IMR-90 (cell line): ENCODE results near the gene MAVS.
"Not testable (repeated sequence)": the region's sequence is repeated elsewhere in the genome, so short reads cannot be mapped to it uniquely, and the experiment has no call there.

Source experiments
- BHLHE40 ChIP-seq: fragments of 150-350 bp; IDR thresholded peaks from 2 replicates; pipeline ENCODE4 v1.6.1; 2016; ENCODE audit warnings: mild to moderate bottlenecking, low read depth, low read length
- CTCF ChIP-seq: conservative IDR thresholded peaks from 2 replicates; pipeline ENCODE4 v1.5.1; 2012; ENCODE audit warnings: mild to moderate bottlenecking, low read depth, low read length, improper control_type of control experiment
- MXI1 ChIP-seq: IDR thresholded peaks from 2 replicates; pipeline ENCODE4 v1.6.1; 2012; ENCODE audit warnings: low read depth, mild to moderate bottlenecking, low read length, moderate library complexity, borderline replicate concordance
- NFE2L2 ChIP-seq: fragments of 150-350 bp; IDR thresholded peaks from 2 replicates; pipeline ENCODE4 v1.6.1; 2016; ENCODE audit warnings: low read depth, mild to moderate bottlenecking, low read length
- POLR2A ChIP-seq: IDR thresholded peaks from 2 replicates; pipeline ENCODE4 v1.6.1; 2012; ENCODE audit warnings: mild to moderate bottlenecking, low read depth, low read length
- RAD21 ChIP-seq: IDR thresholded peaks from 2 replicates; pipeline ENCODE4 v1.6.1; 2012; ENCODE audit warnings: low read length, improper control_type of control experiment
- RCOR1 ChIP-seq: IDR thresholded peaks from 2 replicates; pipeline ENCODE4 v1.6.1; 2012; ENCODE audit warnings: mild to moderate bottlenecking, low read length, improper control_type of control experiment; ENCODE audit not compliant: insufficient replicate concordance
- SMC3 ChIP-seq: fragments of 150-350 bp; IDR thresholded peaks from 2 replicates; pipeline ENCODE4 v1.6.1; 2016; ENCODE audit warnings: low read depth, mild to moderate bottlenecking, antibody characterized with exemption, low read length, moderate library complexity
- USF2 ChIP-seq: fragments of 150-350 bp; IDR thresholded peaks from 2 replicates; pipeline ENCODE4 v1.6.1; 2017; ENCODE audit warnings: mild to moderate bottlenecking, antibody characterized with exemption, low read length, low read depth

- TF ChIP-seq POLR2A, CTCF, SMC3, MXI1, USF2, RAD21, RCOR1, BHLHE40, NFE2L2: not testable (repeated sequence)
Measured at GRCh38 chr20:3898181-3898580, 51.5 kb downstream of the MAVS start.
